GM21528 (cell line): ENCODE results near the gene RAD51AP1.
A peak's percentile ranks its signal among the peaks of the same experiment; 100 is the strongest.

Experiments used
- ATAC-seq: cut with Tn5 transposase; IDR thresholded peaks from one replicate; pipeline ENCODE4 v1.9.1; 2021; ENCODE audit warnings: mild to moderate bottlenecking, moderate library complexity; ENCODE audit not compliant: unreplicated experiment, low FRiP score

The RAD51AP1 gene

DNA sequence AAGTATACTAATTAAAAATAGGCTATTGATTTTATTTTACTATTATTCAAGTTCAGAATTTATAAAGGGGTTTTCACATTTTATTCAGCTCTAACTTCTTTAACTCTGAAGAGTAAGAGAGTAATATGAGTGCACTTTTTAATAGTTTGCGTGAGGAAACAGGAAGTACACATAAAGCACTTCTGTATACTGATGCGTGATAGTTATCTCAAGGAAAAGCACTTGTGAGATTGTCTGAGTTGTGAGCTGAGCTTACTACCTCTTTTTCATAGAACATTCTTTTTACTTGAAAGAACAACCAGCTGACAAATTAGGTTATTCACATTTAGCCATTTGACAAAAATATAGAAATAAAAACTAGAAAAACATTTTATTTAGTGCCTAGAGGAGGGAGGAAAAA, 1.9 kb downstream of the RAD51AP1 start:
- ATAC-seq, result no peak

DNA sequence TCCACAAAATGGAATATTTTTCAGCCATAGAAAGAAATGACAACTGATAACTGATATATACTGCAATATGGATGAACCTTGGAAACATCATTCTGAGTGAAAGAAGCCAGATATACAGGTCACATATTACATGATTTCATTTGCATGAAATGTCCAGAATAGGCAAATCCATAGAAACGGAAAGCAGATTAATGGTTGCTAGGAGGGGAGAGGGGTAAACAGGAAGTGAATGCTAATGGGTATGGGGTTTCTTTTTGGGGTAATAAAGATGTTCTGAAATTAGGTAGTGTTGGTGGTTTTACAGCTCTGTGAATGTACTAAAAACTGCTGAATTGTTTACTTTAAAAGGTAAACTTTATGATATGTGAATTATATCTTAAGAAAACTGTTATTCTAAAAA, 6.5 kb downstream of the RAD51AP1 start:
- ATAC-seq, result no peak

DNA sequence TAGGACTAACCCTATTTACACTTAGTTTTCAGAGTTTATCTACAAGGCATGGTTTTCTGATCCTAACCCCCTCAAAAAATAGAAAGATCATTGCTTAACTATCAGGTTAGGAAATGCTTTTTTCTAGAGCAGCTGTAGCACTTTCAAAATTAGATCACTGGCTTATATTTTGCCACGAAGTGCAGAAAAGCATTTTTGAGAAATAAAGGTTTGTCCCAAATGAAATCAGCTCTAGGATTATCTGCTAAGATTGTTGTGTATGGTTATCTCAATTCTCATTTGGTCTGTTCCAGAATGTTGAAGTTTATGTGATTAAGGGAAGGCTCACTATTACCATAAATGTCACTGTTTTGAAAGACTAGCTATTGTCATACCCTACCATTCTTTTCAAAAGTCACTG, 13.5 kb downstream of the RAD51AP1 start:
- ATAC-seq, result no peak

DNA sequence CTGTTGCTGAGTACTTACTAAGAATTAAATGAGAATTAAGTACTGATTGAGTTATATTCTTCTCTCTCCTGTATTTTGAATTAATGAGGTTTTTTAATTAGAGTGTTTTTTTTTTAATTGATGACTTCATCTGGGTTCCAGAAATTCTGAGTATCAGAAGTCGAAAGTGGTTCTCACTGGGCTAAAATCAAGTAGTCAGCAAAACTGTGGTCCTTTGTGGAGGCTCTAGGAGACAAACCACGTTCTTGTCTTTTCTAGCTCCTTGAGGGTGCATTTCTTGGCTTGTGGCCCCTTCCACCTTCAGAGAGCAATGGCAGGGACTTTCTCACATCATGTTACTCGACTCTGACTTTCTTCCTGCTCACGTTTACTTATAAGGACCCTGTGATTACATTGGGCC, 15.3 kb downstream of the RAD51AP1 start:
- ATAC-seq, result no peak

DNA sequence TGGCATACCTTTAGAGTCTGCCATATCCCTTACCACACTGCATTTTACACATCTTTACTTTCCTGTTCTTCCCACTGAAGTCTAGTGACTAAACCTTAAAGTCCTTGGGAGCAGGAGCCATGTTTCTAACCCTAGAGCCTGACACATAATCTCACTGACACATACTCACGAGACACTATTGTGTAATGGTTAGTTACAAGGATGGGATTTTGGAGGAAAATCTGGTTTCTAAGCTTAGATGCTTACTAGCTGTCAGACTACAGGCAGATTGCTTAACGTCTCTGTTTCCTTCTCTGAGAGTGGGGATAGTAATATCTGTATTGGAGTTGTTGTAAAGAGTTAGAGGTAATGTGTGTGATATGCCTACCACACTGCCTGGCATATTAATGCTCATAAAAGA, 17.1 kb downstream of the RAD51AP1 start:
- no peak for ATAC-seq

DNA sequence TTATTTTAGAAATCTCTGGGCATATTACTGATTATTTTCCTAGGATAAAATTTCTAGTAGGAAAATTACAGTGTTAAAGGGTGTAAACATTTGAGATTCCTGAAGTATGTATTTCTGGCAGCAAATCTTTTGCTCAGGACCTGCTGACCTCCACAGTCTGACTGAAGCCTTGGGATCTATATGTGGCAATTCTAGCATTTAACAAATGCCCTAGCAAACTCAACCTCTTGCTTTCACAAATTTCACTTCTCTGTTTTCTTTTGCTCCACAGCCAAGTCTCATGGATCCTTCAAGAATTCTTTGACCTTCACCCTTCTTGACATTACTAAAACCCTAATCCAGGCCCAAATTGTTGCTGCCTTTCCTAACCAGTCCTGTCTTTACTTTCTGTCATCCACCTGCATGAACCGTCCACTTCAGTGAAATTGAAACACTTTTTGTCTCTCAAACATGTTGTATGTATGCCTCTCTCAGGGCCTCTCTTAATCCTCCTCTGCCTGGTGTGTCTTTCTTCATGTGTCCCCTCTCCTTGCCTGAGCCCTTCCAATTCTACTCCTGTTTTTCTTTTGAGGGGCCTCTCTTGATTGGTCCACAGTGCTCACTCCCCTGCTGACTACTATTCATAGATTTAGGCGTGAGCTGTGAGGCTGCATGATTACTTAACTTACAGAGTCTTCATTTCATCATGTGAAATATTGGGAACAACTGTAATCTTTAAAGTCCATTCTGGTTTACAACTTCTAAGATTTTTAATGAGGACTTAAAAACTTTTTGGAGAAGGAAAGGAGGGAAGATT, 18.2 kb downstream of the RAD51AP1 start:
- ATAC-seq, result no peak

DNA sequence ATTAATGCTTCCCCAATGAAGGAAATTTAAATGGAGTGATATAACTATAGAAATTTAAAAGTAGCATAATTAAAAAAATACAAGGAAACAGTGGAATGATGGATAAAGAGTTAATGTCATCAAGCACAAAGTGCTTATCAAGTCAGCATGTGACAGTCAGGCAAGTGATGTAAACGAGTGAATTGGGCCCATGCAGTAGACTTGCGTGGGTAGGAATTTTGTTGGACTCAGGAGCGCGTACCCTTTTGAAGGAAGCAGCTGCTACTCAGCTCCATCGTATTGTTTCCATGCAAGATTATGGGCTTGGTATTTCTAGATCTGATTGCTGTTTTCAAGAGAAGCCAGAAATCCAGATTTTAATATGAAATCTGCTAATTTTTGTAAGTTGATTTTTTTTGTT, 18.9 kb downstream of the RAD51AP1 start:
- ATAC-seq, result no peak

DNA sequence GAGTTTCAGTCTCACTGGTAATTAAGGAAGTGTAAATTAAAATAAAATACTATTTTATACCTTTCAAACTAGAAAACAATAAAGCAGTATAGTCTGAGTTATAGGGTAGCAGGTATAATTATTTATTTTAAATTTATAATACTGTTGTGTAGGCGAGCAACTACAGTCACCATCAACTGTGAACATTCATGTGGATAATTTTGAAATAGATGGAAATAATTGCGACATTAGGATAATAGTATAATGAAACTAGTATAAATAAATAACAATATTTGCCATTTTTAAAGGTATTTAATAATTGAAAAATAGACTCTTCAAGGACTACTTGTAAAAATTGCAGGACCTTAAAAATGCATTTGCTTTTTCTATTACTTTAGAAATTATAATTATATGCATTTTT, 19.5 kb downstream of the RAD51AP1 start:
- ATAC-seq, result no peak

DNA sequence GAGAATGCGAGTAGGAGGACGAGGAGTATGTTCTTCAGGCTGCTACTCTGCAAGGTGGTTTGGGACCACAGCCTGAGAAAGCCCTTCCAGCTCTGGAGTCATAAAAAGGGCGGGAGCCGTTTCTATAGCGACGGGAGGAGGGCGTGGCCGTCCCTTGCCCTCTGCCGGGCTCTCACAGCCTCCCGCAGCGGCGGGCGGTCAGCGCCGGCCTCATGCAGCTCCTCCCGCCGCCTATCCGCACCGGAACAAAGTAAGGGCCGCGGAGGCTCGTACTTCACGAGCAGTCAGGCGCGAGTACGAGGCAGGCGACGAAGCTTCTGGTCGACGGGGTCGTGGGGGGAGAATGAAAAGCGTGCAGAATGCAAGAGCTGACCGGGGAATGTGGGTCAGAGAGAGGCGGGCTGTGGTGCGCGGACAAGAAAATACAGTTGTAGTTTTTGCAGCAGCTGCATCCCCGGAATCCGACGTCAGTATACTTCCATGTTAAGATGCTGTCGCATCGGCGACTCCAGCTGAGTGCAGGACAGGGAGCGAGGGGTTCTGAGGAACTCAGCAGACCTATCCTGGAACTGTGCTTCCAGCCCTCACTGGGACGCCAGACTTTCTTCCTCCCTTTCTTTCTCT, 23.5 kb downstream of the RAD51AP1 start, which contains the start of gene DYRK4:
TSS of gene DYRK4 (plus strand) at position 175 of the 624 bp plus-strand sequence. CDS start at position 213, 38 bp downstream.
- no peak for ATAC-seq

DNA sequence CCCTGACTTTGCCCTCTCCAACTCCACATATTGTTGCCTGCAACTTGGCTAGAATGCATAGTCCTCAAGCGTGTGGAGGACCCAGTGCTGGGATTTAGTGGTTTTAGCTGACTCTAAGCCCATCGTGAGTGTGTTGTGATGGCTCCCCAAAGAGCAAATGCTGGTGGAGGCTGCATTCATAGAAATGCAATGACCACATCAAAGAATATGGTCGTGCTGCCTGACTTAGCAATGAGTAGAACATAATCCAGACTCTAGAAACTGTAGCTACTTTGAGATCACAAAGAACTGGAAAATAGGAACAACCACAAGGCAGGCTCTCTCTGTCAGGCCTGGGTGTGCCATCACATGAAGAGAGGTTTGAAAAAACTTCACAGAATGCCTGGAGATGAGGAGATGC, 24.6 kb downstream of the RAD51AP1 start:
- no peak for ATAC-seq

DNA sequence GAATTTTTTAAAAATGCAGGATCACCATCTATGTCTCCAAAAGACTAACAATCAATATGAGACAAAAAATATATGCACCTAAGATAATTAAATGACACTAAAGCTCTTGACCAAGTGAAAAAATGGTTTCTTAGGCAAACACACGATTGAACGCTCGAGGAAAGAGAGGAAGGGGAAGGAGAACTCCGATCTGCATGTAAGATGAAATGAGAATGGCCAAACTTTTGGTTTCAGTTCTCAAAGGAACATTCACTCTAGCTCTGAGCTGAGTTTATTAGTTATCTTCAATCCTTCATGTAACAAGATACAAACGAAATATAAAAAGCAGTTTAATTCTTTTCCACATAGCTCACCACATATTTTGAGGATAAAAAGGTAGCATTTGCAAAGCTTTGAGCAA, 26.1 kb downstream of the RAD51AP1 start:
- ATAC-seq, result no peak

DNA sequence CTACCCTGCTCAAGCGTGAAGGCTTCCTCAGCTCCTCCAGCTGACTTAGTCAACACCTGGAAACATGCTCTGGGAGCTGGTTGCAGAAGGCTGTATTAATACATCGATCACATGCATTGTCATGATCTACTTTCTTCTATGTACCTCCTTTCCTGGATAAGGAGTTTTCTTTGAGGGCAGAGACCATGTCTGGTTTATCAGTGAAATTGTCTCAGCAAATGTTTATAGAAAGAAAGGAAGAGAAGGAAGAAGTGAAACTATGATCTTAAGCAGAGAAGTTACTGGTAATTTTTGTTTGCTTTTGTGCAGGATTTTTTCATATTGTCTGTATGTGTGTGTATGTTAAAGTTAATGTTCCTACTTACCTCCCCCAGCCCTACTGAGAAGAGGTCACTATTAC, 27.8 kb downstream of the RAD51AP1 start:
- no peak for ATAC-seq

DNA sequence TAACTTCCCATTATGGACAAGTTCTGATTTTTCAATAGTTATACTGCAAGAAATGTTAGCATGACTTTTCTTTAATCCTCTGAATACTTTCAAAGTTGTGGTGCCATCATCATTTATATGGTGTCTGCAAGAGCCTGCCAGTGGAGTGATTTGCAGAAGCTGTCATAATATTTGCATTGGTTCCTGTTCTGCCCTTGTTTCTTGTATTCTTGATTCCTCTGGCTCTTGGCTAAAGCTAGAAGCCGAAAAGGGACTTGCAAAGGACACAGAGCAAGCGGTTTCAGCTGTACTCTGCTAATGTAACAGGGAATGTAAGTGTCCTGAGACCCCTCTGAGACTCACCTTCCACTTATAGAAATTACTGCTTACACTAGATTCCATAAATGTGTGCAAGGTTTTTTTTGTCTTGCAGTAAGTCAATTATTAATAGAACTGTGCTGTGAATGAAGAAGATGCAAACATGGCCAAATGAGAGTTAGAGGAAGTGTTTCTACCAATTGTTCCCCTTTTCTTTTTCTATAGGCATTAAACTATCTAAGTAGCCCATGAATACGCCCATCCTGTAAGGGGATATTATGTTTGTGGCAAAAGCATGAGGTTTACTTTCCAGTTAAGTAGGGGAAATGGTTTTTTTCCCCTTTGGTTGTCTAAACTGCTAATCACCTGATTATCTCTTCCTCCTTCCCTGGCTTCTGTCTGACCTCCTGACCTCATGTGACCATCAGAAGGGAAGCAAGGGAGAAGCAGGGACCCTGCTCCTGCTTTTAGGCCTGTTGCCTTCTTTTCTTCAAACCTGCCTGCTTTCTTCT, 28.6 kb downstream of the RAD51AP1 start:
- ATAC-seq, result peak; percentile 63

DNA sequence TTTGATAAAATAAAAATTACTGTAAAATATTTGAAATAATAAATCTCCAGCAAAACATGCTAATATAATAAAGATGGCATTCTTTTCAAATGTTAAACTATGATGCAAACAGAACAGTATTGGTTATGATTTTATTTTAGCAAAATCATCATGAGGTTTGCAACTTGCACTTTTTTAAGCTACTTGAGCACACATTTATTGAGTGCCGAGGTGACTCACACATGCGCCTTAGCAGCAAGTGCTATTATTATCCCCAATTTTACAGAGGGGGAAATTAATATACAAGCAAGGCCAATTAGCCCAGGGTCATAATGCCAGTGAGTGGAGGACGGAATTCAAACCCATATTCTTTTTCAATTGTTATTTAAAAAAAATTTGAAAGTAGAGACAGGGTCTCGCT, 30.6 kb downstream of the RAD51AP1 start:
- no peak for ATAC-seq

DNA sequence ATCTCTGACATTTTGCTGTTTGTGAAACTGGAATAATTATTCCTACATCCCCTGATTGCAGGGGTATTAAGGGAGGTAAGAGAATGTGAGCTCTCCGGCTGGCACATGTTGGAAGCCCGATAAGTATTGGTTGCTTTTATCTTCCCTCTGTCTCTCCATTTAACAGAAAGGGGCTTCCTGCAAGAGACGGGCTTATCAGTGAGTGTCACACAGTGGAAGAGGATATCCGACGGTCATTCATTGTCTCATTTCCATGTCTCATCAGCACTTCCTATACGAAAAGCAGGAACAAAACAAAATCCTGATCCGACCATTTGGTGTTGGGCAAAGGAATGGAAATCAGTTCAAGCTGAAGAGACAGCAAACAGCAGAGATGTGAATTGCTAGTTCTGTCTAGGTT, 34.0 kb downstream of the RAD51AP1 start:
- no peak for ATAC-seq

DNA sequence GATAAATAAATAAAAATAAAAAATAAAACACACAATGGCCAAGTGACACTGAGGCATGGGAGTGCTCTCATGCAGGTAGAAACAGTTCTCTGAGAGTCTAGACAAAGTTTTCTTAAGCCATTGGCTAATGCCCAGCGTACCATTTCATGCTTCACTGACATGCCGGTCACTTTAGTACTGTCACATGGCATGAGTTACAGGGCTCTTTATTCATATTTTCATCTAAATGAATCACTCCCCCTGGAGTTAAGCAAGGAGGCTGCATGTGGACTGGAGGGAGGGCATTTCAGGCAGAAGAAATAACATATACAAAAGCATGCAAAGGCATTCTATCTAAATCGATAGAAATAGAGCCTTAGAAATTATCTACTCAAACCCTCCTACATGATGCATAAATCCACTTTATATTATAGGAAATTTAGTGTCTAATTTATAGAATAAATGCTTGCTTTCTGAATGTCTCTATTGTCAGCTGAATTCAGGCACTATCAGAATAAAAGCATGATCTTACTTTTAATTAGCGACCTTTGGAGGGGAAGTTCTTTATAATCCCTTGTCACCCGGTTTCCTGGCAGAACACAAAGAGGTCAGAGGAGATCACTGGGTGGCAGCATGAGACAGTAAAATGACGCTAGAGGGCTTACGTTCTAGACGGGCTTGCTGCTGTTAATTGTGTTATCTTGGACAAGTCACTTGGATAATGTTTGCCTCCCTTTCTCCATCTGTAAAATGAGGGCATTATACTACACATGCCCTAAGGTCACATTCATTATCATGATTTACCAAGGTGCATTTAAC, 40.8 kb downstream of the RAD51AP1 start:
- ATAC-seq, result no peak

DNA sequence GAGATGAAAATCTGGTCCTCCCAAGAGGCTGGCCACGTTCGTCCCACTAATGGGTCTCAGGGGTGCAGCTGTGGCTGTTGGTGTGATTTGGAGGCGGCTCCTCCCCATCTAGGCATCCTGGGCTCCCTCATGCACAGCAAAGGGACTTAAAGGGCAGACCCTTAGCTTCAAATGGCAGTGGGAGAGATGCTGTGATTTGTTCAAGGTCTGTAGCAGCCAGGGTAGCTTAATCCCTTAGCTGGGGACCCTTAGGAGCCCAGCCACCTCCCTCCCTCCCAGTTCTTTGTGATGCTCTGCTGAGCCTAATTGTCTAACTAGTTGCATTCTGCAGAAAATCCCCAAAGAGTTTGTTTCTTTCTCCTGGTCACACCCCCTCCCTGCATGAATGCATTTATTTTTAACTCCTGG, 41.6 kb downstream of the RAD51AP1 start:
- no peak for ATAC-seq

DNA sequence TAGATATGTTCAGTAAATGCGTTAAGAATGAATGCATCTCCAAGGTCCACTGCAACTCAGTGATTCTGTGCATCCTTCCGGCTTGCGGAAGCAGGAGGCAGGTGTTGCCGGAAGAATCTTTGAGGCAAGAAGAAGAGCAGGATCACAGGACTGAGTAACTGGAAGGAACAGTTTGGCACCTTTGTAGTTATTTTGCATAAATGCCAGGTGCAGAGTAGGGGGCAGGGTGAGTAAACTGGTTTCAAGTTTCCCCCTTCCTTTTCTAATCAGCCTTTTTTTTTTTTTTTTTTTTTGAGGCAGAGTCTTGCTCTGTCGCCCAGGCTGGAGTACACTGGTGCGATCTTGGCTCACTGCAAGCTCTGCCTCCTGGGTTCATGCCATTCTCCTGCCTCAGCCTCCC, 45.6 kb downstream of the RAD51AP1 start:
- no peak for ATAC-seq

DNA sequence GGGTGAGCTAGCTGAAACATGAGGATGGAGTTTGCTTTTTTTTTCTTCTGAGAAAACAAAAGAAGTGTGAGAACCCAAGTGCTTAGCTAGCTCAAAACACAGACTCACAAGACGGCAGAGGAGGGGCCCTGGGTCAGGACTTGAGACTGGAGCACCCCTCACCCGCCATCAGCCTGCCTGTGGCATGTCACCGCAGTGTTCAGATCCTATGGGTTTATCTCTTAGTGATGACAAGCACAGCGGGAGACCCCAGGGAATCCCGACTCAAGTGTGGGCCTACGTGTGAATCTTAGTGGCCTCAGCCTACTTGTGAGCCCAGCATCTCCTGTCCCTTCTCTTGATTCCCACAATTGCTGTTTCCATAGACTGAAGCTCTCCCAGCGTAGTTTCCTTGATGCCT, 46.2 kb downstream of the RAD51AP1 start:
- no peak for ATAC-seq

DNA sequence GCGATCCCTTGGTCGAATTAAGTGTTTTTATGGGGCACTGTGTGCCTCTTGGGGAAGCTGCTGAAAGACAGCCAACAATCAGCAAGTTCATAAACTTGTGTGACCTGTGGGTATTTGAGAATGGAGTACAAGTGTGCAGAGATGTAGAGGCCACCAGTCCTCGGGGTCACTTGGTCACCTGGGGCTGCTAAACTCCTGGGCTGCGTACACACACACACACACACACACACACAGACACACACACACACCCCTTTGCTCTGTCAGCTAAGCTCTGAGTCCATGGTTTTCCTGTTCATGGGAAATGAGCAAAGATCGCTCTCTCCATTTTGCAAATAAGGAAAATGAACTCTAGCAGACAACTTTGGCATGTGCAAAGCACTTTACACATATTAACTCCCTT, 47.8 kb downstream of the RAD51AP1 start:
- ATAC-seq, result no peak

DNA sequence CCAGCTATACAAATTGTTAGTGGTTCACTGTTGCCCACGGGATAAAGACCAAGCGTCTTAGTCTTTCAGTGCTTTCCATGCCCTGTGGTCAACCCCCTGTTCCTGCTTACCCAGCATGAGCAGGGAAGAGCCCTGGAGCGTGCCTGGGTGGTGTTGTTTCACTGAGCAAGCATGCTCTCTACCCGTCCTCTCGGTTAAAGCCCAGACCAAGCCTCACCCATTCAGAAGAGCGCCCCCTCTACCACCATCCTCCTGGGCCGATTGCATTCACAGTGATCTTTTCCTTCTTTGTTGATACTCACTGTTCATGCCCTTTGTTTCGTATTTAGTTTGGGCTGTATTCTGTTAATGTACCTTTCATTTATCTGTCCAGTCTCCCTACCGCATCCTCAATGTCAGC, 48.4 kb downstream of the RAD51AP1 start:
- ATAC-seq, result no peak
